ENCODE data around the gene LTBP2. TPM values are rescaled to one million over a fixed set of nuclear protein-coding genes. Genes with fewer than 3 reads are reported as not detected.

Gene LTBP2
- total RNA-seq, 1 donor: 493 TPM

- no peaks in the 10 kb centered on the region for H3K4me1 ChIP-seq (ENCODE audit: insufficient read depth, low read length)
- no peaks in the 10 kb centered on the region for H3K9me3 ChIP-seq (ENCODE audit: low read depth, low read length)
- no peak overlapping the region for H3K4me3 ChIP-seq (ENCODE audit: insufficient read depth, low read length)
- no peak overlapping the region for H2AFZ ChIP-seq (ENCODE audit: low read length)
- no peaks in the 10 kb centered on the region for H3K27me3 ChIP-seq (ENCODE audit: insufficient read depth, low read length)
- H3K27ac ChIP-seq (ENCODE audit: low read depth, low read length): peak overlapping the region; percentile 48
- H3K4me2 ChIP-seq (ENCODE audit: insufficient read depth, low read length): no peak overlapping the region
- peaks cover 89% of the 10 kb centered on the region for H3K36me3 ChIP-seq (ENCODE audit: insufficient read depth, low read length)
- no peak for TF ChIP-seq CTCF (IDR thresholded peaks at IDR 0.05; ENCODE audit: extremely low read depth, low read depth, low read length)
- peaks cover 2% of the 10 kb centered on the region for H3K79me2 ChIP-seq (ENCODE audit: insufficient read depth, low read length)
- DNase-seq (ENCODE audit: insufficient read length, low spot score, missing footprints): peak; percentile 59
- peaks cover 5% of the 10 kb centered on the region for H4K20me1 ChIP-seq (ENCODE audit: insufficient read depth, low read length)
Measured at GRCh38 chr14:74532246-74532645, 79.8 kb downstream of the LTBP2 start.

- peak; percentile 8 for TF ChIP-seq CTCF (IDR thresholded peaks at IDR 0.05; ENCODE audit: extremely low read depth, low read depth, low read length)
- no peak overlapping the region for H3K4me3 ChIP-seq (ENCODE audit: insufficient read depth, low read length)
- H3K9me3 ChIP-seq (ENCODE audit: low read depth, low read length): no peaks in the 10 kb centered on the region
- no peaks in the 10 kb centered on the region for H3K27me3 ChIP-seq (ENCODE audit: insufficient read depth, low read length)
- peaks cover 92% of the 10 kb centered on the region for H3K36me3 ChIP-seq (ENCODE audit: insufficient read depth, low read length)
- no peaks in the 10 kb centered on the region for H3K4me1 ChIP-seq (ENCODE audit: insufficient read depth, low read length)
- H2AFZ ChIP-seq (ENCODE audit: low read length): no peak overlapping the region
- peak overlapping the region; percentile 48 for H3K27ac ChIP-seq (ENCODE audit: low read depth, low read length)
- H3K4me2 ChIP-seq (ENCODE audit: insufficient read depth, low read length): no peak overlapping the region
- peaks cover 5% of the 10 kb centered on the region for H4K20me1 ChIP-seq (ENCODE audit: insufficient read depth, low read length)
- peak; percentile 94 for DNase-seq (ENCODE audit: insufficient read length, low spot score, missing footprints)
- H3K79me2 ChIP-seq (ENCODE audit: insufficient read depth, low read length): peaks cover 2% of the 10 kb centered on the region
Measured at GRCh38 chr14:74531467-74531866, 80.6 kb downstream of the LTBP2 start.

- Histone ChIP-seq H3K79me2 (ENCODE audit: insufficient read depth, low read length) (peaks cover 2% of the 10 kb centered on the region), H4K20me1 (ENCODE audit: insufficient read depth, low read length) (peaks cover 5% of the 10 kb centered on the region), H3K27ac (ENCODE audit: low read depth, low read length) (no peak overlapping the region), H3K4me3 (ENCODE audit: insufficient read depth, low read length) (no peak overlapping the region), H2AFZ (ENCODE audit: low read length) (no peak overlapping the region), H3K4me1 (ENCODE audit: insufficient read depth, low read length) (no peaks in the 10 kb centered on the region), H3K9me3 (ENCODE audit: low read depth, low read length) (no peaks in the 10 kb centered on the region), H3K36me3 (ENCODE audit: insufficient read depth, low read length) (peaks cover 92% of the 10 kb centered on the region), H3K4me2 (ENCODE audit: insufficient read depth, low read length) (no peak overlapping the region), H3K27me3 (ENCODE audit: insufficient read depth, low read length) (no peaks in the 10 kb centered on the region)
- no peak for TF ChIP-seq CTCF (IDR thresholded peaks at IDR 0.05; ENCODE audit: extremely low read depth, low read depth, low read length)
- peak; percentile 90 for DNase-seq (ENCODE audit: insufficient read length, low spot score, missing footprints)
Measured at GRCh38 chr14:74531006-74531405, 81.0 kb downstream of the LTBP2 start.

GRCh38 chr14:74528886-74529285 is 83.2 kb downstream of the LTBP2 start:
- no peaks in the 10 kb centered on the region for H3K79me2 ChIP-seq (ENCODE audit: insufficient read depth, low read length)
- peak; percentile 34 for DNase-seq (ENCODE audit: insufficient read length, low spot score, missing footprints)
- H3K27me3 ChIP-seq (ENCODE audit: insufficient read depth, low read length): no peaks in the 10 kb centered on the region
- no peaks in the 10 kb centered on the region for H3K9me3 ChIP-seq (ENCODE audit: low read depth, low read length)
- H3K4me3 ChIP-seq (ENCODE audit: insufficient read depth, low read length): no peak overlapping the region
- H2AFZ ChIP-seq (ENCODE audit: low read length): no peak overlapping the region
- peaks cover 5% of the 10 kb centered on the region for H4K20me1 ChIP-seq (ENCODE audit: insufficient read depth, low read length)
- H3K36me3 ChIP-seq (ENCODE audit: insufficient read depth, low read length): peaks cover 85% of the 10 kb centered on the region
- TF ChIP-seq CTCF (IDR thresholded peaks at IDR 0.05; ENCODE audit: extremely low read depth, low read depth, low read length): no peak
- no peak overlapping the region for H3K4me2 ChIP-seq (ENCODE audit: insufficient read depth, low read length)
- peaks cover 16% of the 10 kb centered on the region for H3K4me1 ChIP-seq (ENCODE audit: insufficient read depth, low read length)
- no peak overlapping the region for H3K27ac ChIP-seq (ENCODE audit: low read depth, low read length)

Data from osteoblast (primary cell).